IMR-90 (cell line): Measurements from ENCODE around the gene YIPF6. TPM values are rescaled to one million over a fixed set of nuclear protein-coding genes. Genes with fewer than 3 reads are reported as not detected.
"Not testable (repeated sequence)": the region's sequence is repeated elsewhere in the genome, so short reads cannot be mapped to it uniquely, and the experiment has no call there.

Experiments
- ATAC-seq: fragments of 200-7000 bp; cut with Tn5 transposase; 2 replicates; pipeline ENCODE4 v1.9.1; 2020; ENCODE audit warnings: low read depth, mild to moderate bottlenecking, moderate library complexity
- BruUV-seq: library from RNA; stranded (reverse); fragments of 400-500 nt; replicated peaks from 2 replicates; lab custom pipeline; 2021; lab: Mats Ljungman, UMichigan
- CTCF ChIA-PET: fragments of 300-600 bp; formaldehyde crosslinking; extraction: SDS; loops from one replicate; lab custom pipeline; 2021; ENCODE audit warnings: antibody characterized with exemption; lab: Yijun Ruan, JAX
- POLR2A ChIA-PET: fragments of 300-600 bp; sonication (Branson Sonifier 250); formaldehyde crosslinking; loops from one replicate; lab custom pipeline; 2022; ENCODE audit warnings: antibody characterized with exemption; ENCODE audit not compliant: unreplicated experiment; lab: Charles Lee
- DNase-seq: peaks from one replicate; pipeline ENCODE4 v3.0.0; 2013
- H2AFZ ChIP-seq: replicated peaks from 2 replicates; pipeline ENCODE3; 2013; ENCODE audit warnings: low read length, mild to moderate bottlenecking; ENCODE audit not compliant: poor library complexity
- H2AK5ac ChIP-seq: 2 replicates; pipeline ENCODE4 v1.6.1; 2013; ENCODE audit warnings: low read depth, low read length, inconsistent platforms
- H2AK9ac ChIP-seq: replicated peaks from 2 replicates; pipeline ENCODE3; 2013; ENCODE audit warnings: mild to moderate bottlenecking, low read depth, low read length, moderate library complexity; ENCODE audit not compliant: poor library complexity
- H2BK120ac ChIP-seq: 2 replicates; pipeline ENCODE4 v1.6.1; 2013; ENCODE audit warnings: low read depth, low read length, inconsistent platforms
- H2BK15ac ChIP-seq: 3 replicates; pipeline ENCODE4 v1.6.1; 2013; ENCODE audit warnings: low read depth, low read length, inconsistent platforms
- H2BK20ac ChIP-seq: 2 replicates; pipeline ENCODE4 v1.6.1; 2013; ENCODE audit warnings: low read depth, mild to moderate bottlenecking, inconsistent platforms, low read length, moderate library complexity
- H2BK5ac ChIP-seq: 2 replicates; pipeline ENCODE4 v1.6.1; 2013; ENCODE audit warnings: mild to moderate bottlenecking, low read depth, low read length, inconsistent platforms; ENCODE audit not compliant: poor library complexity, severe bottlenecking
- H3K14ac ChIP-seq: replicated peaks from 2 replicates; pipeline ENCODE4 v1.6.1; 2013; ENCODE audit warnings: low read depth, low read length, inconsistent platforms
- H3K18ac ChIP-seq: 2 replicates; pipeline ENCODE4 v1.6.1; 2013; ENCODE audit warnings: low read depth, low read length, control low read depth
- H3K23ac ChIP-seq: 2 replicates; pipeline ENCODE4 v1.6.1; 2013; ENCODE audit warnings: low read depth, low read length, inconsistent platforms
- H3K27ac ChIP-seq: 2 replicates; pipeline ENCODE4 v1.5.1; 2013; ENCODE audit warnings: mild to moderate bottlenecking, control low read depth, low read length; ENCODE audit not compliant: insufficient read depth
- H3K27me3 ChIP-seq: 2 replicates; pipeline ENCODE4 v1.6.1; 2013; ENCODE audit warnings: low read length; ENCODE audit not compliant: control insufficient read depth, insufficient read depth
- H3K36me3 ChIP-seq: 2 replicates; pipeline ENCODE4 v1.6.1; 2013; ENCODE audit warnings: low read length, mixed read lengths; ENCODE audit not compliant: control insufficient read depth, insufficient read depth
- H3K4ac ChIP-seq: 2 replicates; pipeline ENCODE4 v1.6.1; 2013; ENCODE audit warnings: low read depth, low read length, inconsistent platforms
- H3K4me1 ChIP-seq: 2 replicates; pipeline ENCODE4 v1.6.1; 2013; ENCODE audit warnings: low read length, mixed read lengths; ENCODE audit not compliant: control insufficient read depth, insufficient read depth
- H3K4me2 ChIP-seq: 2 replicates; pipeline ENCODE4 v1.6.1; 2013; ENCODE audit warnings: low read depth, mild to moderate bottlenecking, control low read depth, low read length, moderate library complexity
- H3K4me3 ChIP-seq: 2 replicates; pipeline ENCODE4 v1.5.1; 2013; ENCODE audit warnings: low read depth, mild to moderate bottlenecking, control low read depth, low read length, moderate library complexity; ENCODE audit not compliant: insufficient read depth
- H3K56ac ChIP-seq: 2 replicates; pipeline ENCODE4 v1.6.1; 2013; ENCODE audit warnings: low read length, inconsistent platforms; ENCODE audit not compliant: insufficient read depth; ENCODE audit errors: extremely low read depth
- H3K79me1 ChIP-seq, 2 experiments: 2 replicates each; pipeline ENCODE4 v1.6.1; 2013; ENCODE audit warnings: low read length in 2 of 2, inconsistent platforms in 1 of 2, low read depth in 1 of 2
- H3K9ac ChIP-seq: 2 replicates; pipeline ENCODE4 v1.6.1; 2013; ENCODE audit warnings: low read depth, low read length, control low read depth
- H3K9me1 ChIP-seq: 2 replicates; pipeline ENCODE4 v1.6.1; 2013; ENCODE audit warnings: low read length, inconsistent platforms; ENCODE audit not compliant: insufficient read depth
- H3K9me3 ChIP-seq: 2 replicates; pipeline ENCODE4 v1.6.1; 2013; ENCODE audit warnings: low read length; ENCODE audit not compliant: control insufficient read depth, insufficient read depth
- H4K20me1 ChIP-seq: 2 replicates; pipeline ENCODE4 v1.6.1; 2013; ENCODE audit warnings: low read length, inconsistent platforms; ENCODE audit not compliant: insufficient read depth
- H4K5ac ChIP-seq: 2 replicates; pipeline ENCODE4 v1.6.1; 2013; ENCODE audit warnings: mild to moderate bottlenecking, low read depth, low read length, control low read depth
- H4K8ac ChIP-seq, 2 experiments: 2 replicates each; pipeline ENCODE4 v1.6.1; 2013; ENCODE audit warnings: low read depth in 2 of 2, low read length in 2 of 2, control low read depth in 1 of 2, inconsistent platforms in 1 of 2
- H4K91ac ChIP-seq: 2 replicates; pipeline ENCODE4 v1.6.1; 2013; ENCODE audit warnings: low read depth, low read length, inconsistent platforms; ENCODE audit not compliant: insufficient read depth
- WGBS, 2 experiments: methylation state at CpG; one replicate each; pipeline versions ENCODE4 v1.1.5 to v1.1.7; 2013; ENCODE audit warnings: missing lambda C conversion rate in 2 of 2; ENCODE audit not compliant: insufficient read length in 1 of 2; ENCODE audit errors: extremely low coverage in 2 of 2; 5-methylcytosine and 5-hydroxymethylcytosine counted together
- dilution Hi-C: fragments of 300-500 bp; cut with HindIII; formaldehyde crosslinking; loops from one replicate; pipeline ENCODE4 v1.14.3; 2018; ENCODE audit warnings: low sequenced_read_pairs; ENCODE audit not compliant: unreplicated experiment
- in situ Hi-C: fragments of 300-500 bp; cut with MboI; formaldehyde crosslinking; loops from 3 replicates; pipeline ENCODE4 v1.14.3; 2019; ENCODE audit warnings: low sequenced_read_pairs, inconsistent platforms, mixed read lengths
- intact Hi-C: fragments of 100-400 bp; cut with micrococcal nuclease; formaldehyde crosslinking; loops from 2 replicates; pipeline ENCODE4 v1.10.0; 2022
- polyA plus RNA-seq, 3 experiments: library from polyadenylated mRNA; depleted of rRNA; stranded (reverse); fragments of >200 nt; gene quantifications; 2 replicates each; pipeline ENCODE4 v1.2.3, GENCODE V29; 2012; ENCODE audit warnings: low replicate concordance in 1 of 3
- total RNA-seq: library from RNA; depleted of rRNA; stranded (reverse); fragments of >200 nt; gene quantifications from 2 replicates; pipeline ENCODE4 v1.2.3, GENCODE V29; 2012

YIPF6 gene
- total and polyA plus RNA-seq, 2 of the 4 experiments (the other 2 are of a cell fraction), result 9.7 to 22.4 TPM

DNA sequence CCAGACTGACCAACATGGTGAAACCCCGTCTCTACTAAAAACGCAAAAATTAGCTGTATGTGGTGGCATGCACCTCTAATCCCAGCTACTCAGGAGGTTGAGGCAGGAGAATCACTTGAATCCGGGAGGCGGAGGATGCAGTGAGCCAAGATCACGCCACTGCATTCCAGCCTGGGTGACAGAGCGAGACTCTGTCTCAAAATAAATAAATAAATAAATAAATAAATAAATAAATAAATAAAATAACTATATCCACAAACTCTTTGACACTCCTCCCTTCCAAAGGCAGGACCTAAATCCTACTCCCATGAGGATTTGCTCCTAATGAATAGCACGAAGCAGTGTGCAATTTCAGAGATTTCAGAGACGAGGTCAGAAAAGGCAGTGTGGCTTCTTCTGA lies 58.3 kb downstream of the YIPF6 start:
- H4K8ac ChIP-seq, H3K79me1 ChIP-seq, POLR2A ChIA-PET, H3K9ac ChIP-seq, H4K5ac ChIP-seq, H3K4me2 ChIP-seq, H2BK120ac ChIP-seq, H4K20me1 ChIP-seq, H3K56ac ChIP-seq, H3K4ac ChIP-seq, H3K27me3 ChIP-seq, H3K14ac ChIP-seq, CTCF ChIA-PET, H3K36me3 ChIP-seq, H2BK15ac ChIP-seq, H2AK9ac ChIP-seq, ATAC-seq, H3K4me3 ChIP-seq, intact Hi-C loops, H2BK20ac ChIP-seq, DNase-seq, H3K23ac ChIP-seq, in situ Hi-C loops, H3K4me1 ChIP-seq, H2BK5ac ChIP-seq, H3K9me3 ChIP-seq, H3K18ac ChIP-seq, H2AK5ac ChIP-seq, dilution Hi-C loops, H4K91ac ChIP-seq, H3K27ac ChIP-seq, H2AFZ ChIP-seq, BruUV-seq, H3K9me1 ChIP-seq: not testable (repeated sequence)
- WGBS, 2 experiments, result no CpG with 5 or more reads among the region's 8 CpGs

DNA sequence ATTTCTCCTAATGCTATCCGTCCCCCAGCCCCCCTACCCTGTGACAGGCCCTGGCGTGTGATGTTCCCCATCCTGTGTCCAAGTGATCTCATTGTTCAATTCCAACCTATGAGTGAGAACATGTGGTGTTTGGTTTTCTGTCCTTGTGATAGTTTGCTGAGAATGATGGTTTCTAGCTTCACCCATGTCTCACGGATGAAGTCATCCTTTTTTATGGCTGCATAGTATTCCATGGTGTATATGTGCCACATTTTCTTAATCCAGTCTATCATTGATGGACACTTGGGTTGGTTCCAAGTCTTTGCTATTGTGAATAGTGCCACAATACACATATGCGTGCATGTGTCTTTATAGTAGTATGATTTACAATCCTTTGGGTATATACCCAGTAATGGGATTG lies 61.1 kb downstream of the YIPF6 start:
- H3K4ac ChIP-seq, H2AK9ac ChIP-seq, H3K4me1 ChIP-seq, H3K14ac ChIP-seq, H4K5ac ChIP-seq, H2BK15ac ChIP-seq, H3K9me3 ChIP-seq, dilution Hi-C loops, ATAC-seq, intact Hi-C loops, H3K9me1 ChIP-seq, H2AFZ ChIP-seq, H3K27me3 ChIP-seq, H3K4me3 ChIP-seq, DNase-seq, BruUV-seq, H3K27ac ChIP-seq, H3K79me1 ChIP-seq, H2AK5ac ChIP-seq, H4K8ac ChIP-seq, H4K20me1 ChIP-seq, H2BK5ac ChIP-seq, H3K4me2 ChIP-seq, H3K36me3 ChIP-seq, H3K18ac ChIP-seq, POLR2A ChIA-PET, H3K23ac ChIP-seq, H3K9ac ChIP-seq, H4K91ac ChIP-seq, in situ Hi-C loops, H2BK120ac ChIP-seq, H3K56ac ChIP-seq, H2BK20ac ChIP-seq, CTCF ChIA-PET: not testable (repeated sequence)
- no CpG with 5 or more reads among the region's 4 CpGs for WGBS, 2 experiments
